ENCODE data around the gene PTPRG. TPM values are rescaled to one million over a fixed set of nuclear protein-coding genes. Genes with fewer than 3 reads are reported as not detected.

Gene PTPRG
- polyA plus RNA-seq, 2 donors, result 1.1 to 1.6 TPM

- 55 to 72% methylated on average over 16 of the region's 16 CpGs for WGBS, 2 donors
- H3K4me1 ChIP-seq (ENCODE audit: control insufficient read depth in 2 of 2, insufficient read depth in 2 of 2, low read length in 1 of 2), result no peaks in the 10 kb centered on the region
- H3K27ac ChIP-seq (ENCODE audit: low read depth in 2 of 2, low read length in 1 of 2), result no peak overlapping the region
- no peak overlapping the region for H3K4me3 ChIP-seq (ENCODE audit: low read depth in 1 of 2, low read length in 2 of 2)
- H3K9me3 ChIP-seq (ENCODE audit: control insufficient read depth in 2 of 2, insufficient read depth in 1 of 2, low read depth in 1 of 2, low read length in 1 of 2), result no peaks in the 10 kb centered on the region
- no peaks in the 10 kb centered on the region for H3K36me3 ChIP-seq (ENCODE audit: control insufficient read depth in 2 of 2, insufficient read depth in 2 of 2, low read length in 1 of 2)
- H3K27me3 ChIP-seq (ENCODE audit: control insufficient read depth in 1 of 2, insufficient read depth in 2 of 2, low read length in 2 of 2), result no peaks in the 10 kb centered on the region
Observed at GRCh38 chr3:61637088-61638051, 76.0 kb downstream of the PTPRG start.

GRCh38 chr3:61638741-61639140, 77.4 kb downstream of the PTPRG start:
- H3K4me1 ChIP-seq (ENCODE audit: control insufficient read depth in 2 of 2, insufficient read depth in 2 of 2, low read length in 1 of 2), result no peaks in the 10 kb centered on the region
- no peak overlapping the region for H3K27ac ChIP-seq (ENCODE audit: low read depth in 2 of 2, low read length in 1 of 2)
- WGBS, 2 donors, result 90 to 95% methylated on average over 1 of the region's 1 CpG
- H3K36me3 ChIP-seq (ENCODE audit: control insufficient read depth in 2 of 2, insufficient read depth in 2 of 2, low read length in 1 of 2), result no peaks in the 10 kb centered on the region
- no peak overlapping the region for H3K4me3 ChIP-seq (ENCODE audit: low read depth in 1 of 2, low read length in 2 of 2)
- no peaks in the 10 kb centered on the region for H3K27me3 ChIP-seq (ENCODE audit: control insufficient read depth in 1 of 2, insufficient read depth in 2 of 2, low read length in 2 of 2)
- H3K9me3 ChIP-seq (ENCODE audit: control insufficient read depth in 2 of 2, insufficient read depth in 1 of 2, low read depth in 1 of 2, low read length in 1 of 2), result no peaks in the 10 kb centered on the region

- no peaks in the 10 kb centered on the region for H3K4me1 ChIP-seq (ENCODE audit: control insufficient read depth in 2 of 2, insufficient read depth in 2 of 2, low read length in 1 of 2)
- H3K36me3 ChIP-seq (ENCODE audit: control insufficient read depth in 2 of 2, insufficient read depth in 2 of 2, low read length in 1 of 2), result no peaks in the 10 kb centered on the region
- H3K27me3 ChIP-seq (ENCODE audit: control insufficient read depth in 1 of 2, insufficient read depth in 2 of 2, low read length in 2 of 2), result no peaks in the 10 kb centered on the region
- no peaks in the 10 kb centered on the region for H3K9me3 ChIP-seq (ENCODE audit: control insufficient read depth in 2 of 2, insufficient read depth in 1 of 2, low read depth in 1 of 2, low read length in 1 of 2)
- WGBS, 2 donors, result 93 to 95% methylated on average over 2 of the region's 2 CpGs
- H3K27ac ChIP-seq (ENCODE audit: low read depth in 2 of 2, low read length in 1 of 2), result no peak overlapping the region
- H3K4me3 ChIP-seq (ENCODE audit: low read depth in 1 of 2, low read length in 2 of 2), result no peak overlapping the region
Observed at GRCh38 chr3:61639991-61640390, 78.6 kb downstream of the PTPRG start.

GRCh38 chr3:61645148-61645547, 83.8 kb downstream of the PTPRG start:
- no peaks in the 10 kb centered on the region for H3K4me1 ChIP-seq (ENCODE audit: control insufficient read depth in 2 of 2, insufficient read depth in 2 of 2, low read length in 1 of 2)
- no peak overlapping the region for H3K4me3 ChIP-seq (ENCODE audit: low read depth in 1 of 2, low read length in 2 of 2)
- no peaks in the 10 kb centered on the region for H3K9me3 ChIP-seq (ENCODE audit: control insufficient read depth in 2 of 2, insufficient read depth in 1 of 2, low read depth in 1 of 2, low read length in 1 of 2)
- no peaks in the 10 kb centered on the region for H3K36me3 ChIP-seq (ENCODE audit: control insufficient read depth in 2 of 2, insufficient read depth in 2 of 2, low read length in 1 of 2)
- no peak overlapping the region for H3K27ac ChIP-seq (ENCODE audit: low read depth in 2 of 2, low read length in 1 of 2)
- no peaks in the 10 kb centered on the region for H3K27me3 ChIP-seq (ENCODE audit: control insufficient read depth in 1 of 2, insufficient read depth in 2 of 2, low read length in 2 of 2)
- WGBS, 2 donors, result 83 to 94% methylated on average over 2 of the region's 2 CpGs

- H3K36me3 ChIP-seq (ENCODE audit: control insufficient read depth in 2 of 2, insufficient read depth in 2 of 2, low read length in 1 of 2), result no peaks in the 10 kb centered on the region
- H3K4me1 ChIP-seq (ENCODE audit: control insufficient read depth in 2 of 2, insufficient read depth in 2 of 2, low read length in 1 of 2), result no peaks in the 10 kb centered on the region
- H3K9me3 ChIP-seq (ENCODE audit: control insufficient read depth in 2 of 2, insufficient read depth in 1 of 2, low read depth in 1 of 2, low read length in 1 of 2), result no peaks in the 10 kb centered on the region
- H3K4me3 ChIP-seq (ENCODE audit: low read depth in 1 of 2, low read length in 2 of 2), result no peak overlapping the region
- H3K27ac ChIP-seq (ENCODE audit: low read depth in 2 of 2, low read length in 1 of 2), result no peak overlapping the region
- 95 to 98% methylated on average over 1 of the region's 1 CpG for WGBS, 2 donors
- no peaks in the 10 kb centered on the region for H3K27me3 ChIP-seq (ENCODE audit: control insufficient read depth in 1 of 2, insufficient read depth in 2 of 2, low read length in 2 of 2)
Observed at GRCh38 chr3:61646360-61646759, 85.0 kb downstream of the PTPRG start.

GRCh38 chr3:61646851-61647525, 85.6 kb downstream of the PTPRG start:
- Histone ChIP-seq H3K9me3 (ENCODE audit: control insufficient read depth in 2 of 2, insufficient read depth in 1 of 2, low read depth in 1 of 2, low read length in 1 of 2) (no peaks in the 10 kb centered on the region), H3K27me3 (ENCODE audit: control insufficient read depth in 1 of 2, insufficient read depth in 2 of 2, low read length in 2 of 2) (no peaks in the 10 kb centered on the region), H3K36me3 (ENCODE audit: control insufficient read depth in 2 of 2, insufficient read depth in 2 of 2, low read length in 1 of 2) (no peaks in the 10 kb centered on the region), H3K4me3 (ENCODE audit: low read depth in 1 of 2, low read length in 2 of 2) (no peak overlapping the region), H3K4me1 (ENCODE audit: control insufficient read depth in 2 of 2, insufficient read depth in 2 of 2, low read length in 1 of 2) (no peaks in the 10 kb centered on the region), H3K27ac (ENCODE audit: low read depth in 2 of 2, low read length in 1 of 2) (no peak overlapping the region)
- WGBS, 2 donors, result 58 to 67% methylated on average over 7 of the region's 7 CpGs

GRCh38 chr3:61648481-61648880, 87.1 kb downstream of the PTPRG start:
- WGBS, 2 donors, result 65 to 68% methylated on average over 2 of the region's 2 CpGs
- Histone ChIP-seq H3K4me1 (ENCODE audit: control insufficient read depth in 2 of 2, insufficient read depth in 2 of 2, low read length in 1 of 2) (no peaks in the 10 kb centered on the region), H3K9me3 (ENCODE audit: control insufficient read depth in 2 of 2, insufficient read depth in 1 of 2, low read depth in 1 of 2, low read length in 1 of 2) (no peaks in the 10 kb centered on the region)

GRCh38 chr3:61649381-61650170, 88.2 kb downstream of the PTPRG start:
- H3K4me1 ChIP-seq (ENCODE audit: control insufficient read depth in 2 of 2, insufficient read depth in 2 of 2, low read length in 1 of 2), result no peaks in the 10 kb centered on the region
- H3K36me3 ChIP-seq (ENCODE audit: control insufficient read depth in 2 of 2, insufficient read depth in 2 of 2, low read length in 1 of 2), result no peaks in the 10 kb centered on the region
- no peak overlapping the region for H3K4me3 ChIP-seq (ENCODE audit: low read depth in 1 of 2, low read length in 2 of 2)
- no peaks in the 10 kb centered on the region for H3K9me3 ChIP-seq (ENCODE audit: control insufficient read depth in 2 of 2, insufficient read depth in 1 of 2, low read depth in 1 of 2, low read length in 1 of 2)
- WGBS, 2 donors, result 68 to 73% methylated on average over 5 of the region's 5 CpGs
- H3K27ac ChIP-seq (ENCODE audit: low read depth in 2 of 2, low read length in 1 of 2), result no peak overlapping the region
- H3K27me3 ChIP-seq (ENCODE audit: control insufficient read depth in 1 of 2, insufficient read depth in 2 of 2, low read length in 2 of 2), result no peaks in the 10 kb centered on the region

More at GRCh38 chr3:61648481-61648880, 87.1 kb downstream of the PTPRG start:
- Histone ChIP-seq H3K36me3 (ENCODE audit: control insufficient read depth in 2 of 2, insufficient read depth in 2 of 2, low read length in 1 of 2) (no peaks in the 10 kb centered on the region), H3K27ac (ENCODE audit: low read depth in 2 of 2, low read length in 1 of 2) (no peak overlapping the region), H3K27me3 (ENCODE audit: control insufficient read depth in 1 of 2, insufficient read depth in 2 of 2, low read length in 2 of 2) (no peaks in the 10 kb centered on the region), H3K4me3 (ENCODE audit: low read depth in 1 of 2, low read length in 2 of 2) (no peak overlapping the region)

- Histone ChIP-seq H3K4me1 (ENCODE audit: control insufficient read depth in 2 of 2, insufficient read depth in 2 of 2, low read length in 1 of 2) (no peaks in the 10 kb centered on the region), H3K9me3 (ENCODE audit: control insufficient read depth in 2 of 2, insufficient read depth in 1 of 2, low read depth in 1 of 2, low read length in 1 of 2) (no peaks in the 10 kb centered on the region), H3K27me3 (ENCODE audit: control insufficient read depth in 1 of 2, insufficient read depth in 2 of 2, low read length in 2 of 2) (no peaks in the 10 kb centered on the region), H3K4me3 (ENCODE audit: low read depth in 1 of 2, low read length in 2 of 2) (no peak overlapping the region), H3K36me3 (ENCODE audit: control insufficient read depth in 2 of 2, insufficient read depth in 2 of 2, low read length in 1 of 2) (no peaks in the 10 kb centered on the region), H3K27ac (ENCODE audit: low read depth in 2 of 2, low read length in 1 of 2) (no peak overlapping the region)
- 24 to 60% methylated on average over 7 of the region's 7 CpGs for WGBS, 2 donors
Observed at GRCh38 chr3:61650276-61650675, 88.9 kb downstream of the PTPRG start.
